HG03460 (cell line): ENCODE measurements around the gene OR9A4.
A peak's percentile ranks its signal among the peaks of the same experiment; 100 is the strongest.

ENCODE experiments used
- ATAC-seq: cut with Tn5 transposase; IDR thresholded peaks from one replicate; pipeline ENCODE4 v1.9.1; 2021; ENCODE audit not compliant: unreplicated experiment

Gene OR9A4

DNA sequence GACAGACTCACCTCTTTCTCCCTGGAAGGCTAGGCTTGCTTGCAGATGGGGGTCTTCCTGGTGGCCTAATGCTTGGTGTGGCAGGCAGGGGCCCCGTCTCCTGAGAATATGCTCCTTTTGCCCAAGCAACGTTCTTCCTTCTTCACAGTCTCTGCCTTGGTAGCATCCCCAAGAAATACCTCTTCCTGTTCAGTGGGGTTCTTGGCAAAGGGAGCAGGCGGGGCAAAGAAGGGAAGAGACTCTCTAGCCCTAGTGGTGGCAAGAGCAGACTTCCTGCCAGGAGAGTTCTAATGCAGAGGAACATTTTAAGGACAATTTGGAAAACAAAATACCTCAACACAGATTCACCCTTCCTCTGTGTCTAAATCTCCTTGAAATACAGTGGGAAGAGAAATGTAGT, 30.6 kb downstream of the OR9A4 start, which contains the start of gene CLEC5A:
Gene CLEC5A, minus strand, starts transcription at position 179 of the 400 bp plus-strand sequence. CDS start 682 bp downstream, outside the sequence.
- no peak for ATAC-seq

DNA sequence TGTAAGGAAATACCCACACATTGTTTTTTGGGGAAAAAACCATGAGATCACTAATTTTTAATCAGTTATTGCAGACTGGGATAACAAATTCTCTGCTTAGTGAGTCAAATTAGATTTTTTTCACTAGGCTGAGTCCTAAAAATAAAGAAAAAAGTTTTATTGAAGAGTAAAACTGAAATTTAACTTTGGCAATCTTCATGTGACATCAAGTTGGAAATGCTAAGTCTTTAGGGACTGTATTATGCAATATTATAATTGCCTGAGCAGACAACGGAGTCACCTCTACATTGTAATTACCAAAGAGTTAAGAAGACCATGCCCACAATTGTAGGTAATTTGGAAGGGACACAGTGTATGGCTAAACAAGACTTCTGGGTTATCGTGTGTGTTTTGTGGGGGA, 32.8 kb downstream of the OR9A4 start:
- ATAC-seq = no peak

DNA sequence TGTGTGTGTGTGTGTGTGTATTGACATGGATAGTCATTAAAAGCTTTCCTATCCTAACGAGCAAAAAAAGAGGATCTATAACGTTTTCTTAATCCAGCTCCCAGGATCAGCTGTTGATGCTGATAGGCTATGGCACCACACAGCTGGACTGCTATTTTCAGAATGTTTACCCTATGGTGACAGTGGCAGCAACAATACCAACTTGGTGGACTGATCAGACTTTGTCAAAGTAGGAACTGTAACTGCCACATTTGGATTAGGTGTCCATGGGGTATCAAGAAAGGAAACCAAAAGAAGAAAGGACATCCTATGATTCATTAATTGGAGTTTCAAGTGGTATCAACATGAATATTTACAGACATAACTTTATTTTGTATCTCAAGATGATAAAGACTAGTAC, 33.3 kb downstream of the OR9A4 start:
- ATAC-seq = no peak

DNA sequence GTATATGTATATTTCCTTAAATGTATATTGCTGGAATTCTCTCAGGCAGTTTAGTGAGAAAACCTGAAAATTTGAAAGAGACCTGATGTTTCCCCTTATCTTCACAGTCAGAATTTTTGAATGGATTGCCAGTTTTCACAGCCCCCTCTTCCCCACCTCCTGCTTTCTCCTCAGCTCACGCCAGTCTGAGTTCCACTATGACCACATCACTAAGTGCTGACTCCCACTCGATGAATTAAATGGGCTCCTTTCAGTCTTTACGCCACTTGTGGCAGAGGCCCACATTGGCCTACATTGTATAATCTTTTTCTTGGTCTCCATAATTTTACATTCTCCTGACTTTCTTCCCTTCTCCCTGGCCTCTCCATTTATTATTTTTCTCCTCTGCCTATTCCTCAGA, 33.7 kb downstream of the OR9A4 start:
- ATAC-seq = no peak

DNA sequence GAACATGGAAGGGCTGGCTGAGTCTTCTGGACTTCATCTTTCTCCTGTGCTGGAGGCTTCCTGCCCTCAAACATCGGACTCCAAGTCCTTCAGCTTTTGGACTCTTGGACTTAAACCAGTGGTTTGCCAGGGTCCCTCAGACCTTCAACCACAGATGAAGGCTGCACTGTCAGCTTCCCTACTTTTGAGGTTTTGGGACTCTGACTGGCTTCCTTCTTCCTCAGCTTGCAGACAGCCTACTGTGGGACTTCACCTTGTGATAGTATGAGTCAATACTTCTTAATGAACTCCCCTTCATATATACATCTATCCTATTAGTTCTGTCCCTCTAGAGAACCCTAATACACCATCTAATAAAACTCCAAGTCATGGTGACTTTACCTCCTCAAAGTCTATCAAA, 34.6 kb downstream of the OR9A4 start:
- ATAC-seq = no peak

DNA sequence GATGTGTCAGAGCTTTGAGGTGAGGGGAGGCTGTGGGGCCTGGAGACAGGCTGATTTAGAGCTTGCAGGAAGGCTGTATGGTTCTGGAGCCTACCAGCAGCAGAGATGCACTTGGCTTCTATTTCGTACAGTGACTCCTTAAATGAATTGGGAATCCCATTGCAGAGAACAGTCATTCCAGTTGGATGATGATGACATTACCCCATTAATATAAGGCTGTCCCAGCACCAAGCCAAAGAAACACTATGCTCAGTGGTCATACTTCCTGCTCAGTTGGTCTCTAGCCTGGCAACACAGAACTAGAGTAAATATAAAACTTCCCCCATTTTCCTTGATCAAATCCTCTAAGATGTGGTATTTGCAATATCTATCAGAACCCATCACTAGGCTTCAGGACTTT, 36.3 kb downstream of the OR9A4 start:
- ATAC-seq = no peak

DNA sequence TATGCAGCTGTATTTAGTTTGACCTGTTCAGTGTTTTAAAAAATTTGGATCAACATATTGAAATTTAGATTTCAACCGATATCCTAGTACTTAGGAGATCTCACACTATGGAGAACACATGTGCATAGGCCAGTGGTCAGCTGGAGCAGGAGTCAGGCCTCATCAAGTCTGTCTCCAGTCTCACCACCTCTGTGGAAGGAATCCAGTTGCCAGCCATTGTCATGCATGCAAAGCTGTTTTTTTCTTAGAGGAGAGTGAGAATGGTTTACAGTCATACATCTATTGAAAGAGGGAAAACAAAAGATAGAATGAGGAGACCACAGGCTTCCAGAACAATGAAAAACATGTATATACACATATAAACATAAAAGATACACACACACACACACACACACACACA, 38.1 kb downstream of the OR9A4 start:
- no peak for ATAC-seq

DNA sequence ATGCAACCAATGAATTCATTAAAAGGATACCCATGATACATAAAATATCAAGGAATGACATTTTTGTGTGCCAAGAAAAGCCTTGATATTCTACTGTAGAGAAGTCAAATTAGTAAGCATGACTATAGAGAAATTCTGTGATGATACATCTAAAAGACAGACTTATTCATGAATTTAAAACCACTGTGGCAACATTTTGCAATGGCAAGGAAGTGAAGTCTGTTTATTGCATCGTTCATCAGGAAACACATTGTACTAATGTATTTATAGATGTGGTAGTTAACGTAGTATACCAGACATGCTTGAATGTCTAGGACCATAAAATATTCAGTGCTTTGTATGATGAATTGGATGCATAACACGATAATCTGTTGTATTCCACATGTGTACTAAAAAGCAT, 39.9 kb downstream of the OR9A4 start:
- no peak for ATAC-seq

DNA sequence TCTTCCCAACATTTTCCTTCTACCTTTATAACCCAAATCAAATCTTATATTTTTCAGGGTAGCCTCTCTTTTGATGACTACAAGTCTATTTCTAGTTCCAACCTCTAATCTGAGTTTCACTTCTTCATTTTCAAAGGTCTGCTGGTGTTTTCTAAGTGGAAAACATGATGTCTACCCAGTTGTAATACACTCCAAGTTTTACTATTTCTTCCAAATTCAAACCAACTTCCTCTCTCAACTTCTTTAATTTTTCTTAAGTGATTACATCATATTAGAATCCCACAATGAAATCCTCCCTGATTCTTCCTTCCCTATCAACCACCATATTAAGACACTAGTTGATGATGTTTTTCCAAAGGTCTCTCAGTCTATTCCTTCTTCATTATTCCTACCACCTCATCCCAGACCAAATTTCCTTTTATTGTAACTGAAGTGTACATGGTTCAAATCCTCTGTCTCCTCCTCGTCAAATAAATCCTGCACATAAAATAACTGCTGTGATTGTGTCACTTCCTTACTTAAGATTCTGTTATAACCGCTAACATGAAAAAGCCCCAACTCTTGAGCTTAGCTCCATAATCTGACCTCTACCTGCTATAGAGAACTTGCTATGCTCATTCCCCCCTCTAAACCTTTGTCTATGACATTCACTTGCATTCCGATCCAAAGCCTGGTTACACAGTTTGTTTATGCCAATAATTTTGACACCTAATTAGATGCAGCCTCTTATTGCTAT, 44.7 kb downstream of the OR9A4 start:
- peak; percentile 80 for ATAC-seq
